ENCODE data around the gene CCDC91. TPM values are rescaled to one million over a fixed set of nuclear protein-coding genes. Genes with fewer than 3 reads are reported as not detected.
"Not testable (repeated sequence)": the region's sequence is repeated elsewhere in the genome, so short reads cannot be mapped to it uniquely, and the experiment has no call there.

CCDC91 gene
- total and polyA plus RNA-seq, 3 donors from 2014 or later = 60.6 to 226 (median 92.1) TPM

DNA sequence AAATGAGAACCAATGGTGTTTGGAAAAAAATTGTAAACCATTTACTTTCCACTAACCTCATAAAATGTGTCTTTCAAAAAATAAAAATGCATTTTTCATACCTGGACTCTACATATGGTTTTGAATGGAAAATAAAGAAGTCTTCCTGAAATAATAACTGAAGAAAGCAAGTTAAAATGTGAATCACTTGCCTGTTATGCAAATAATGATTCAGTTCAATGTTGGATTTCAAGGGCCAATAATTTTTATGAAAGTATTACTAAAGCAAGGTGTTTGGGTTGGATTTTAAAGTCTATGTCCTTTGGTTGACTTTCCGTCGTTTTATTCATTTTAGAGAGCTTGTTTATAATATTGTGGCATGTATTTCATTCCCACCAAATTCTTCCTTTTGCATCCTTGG is 138.7 kb downstream of the CCDC91 start:
- intact Hi-C loops (cut with DNase I; ENCODE audit: low total_unique reads) = no loop called here
- TF ChIP-seq POLR2A (IDR thresholded peaks at IDR 0.05) = no peak
- TF ChIP-seq, protein P1, sequence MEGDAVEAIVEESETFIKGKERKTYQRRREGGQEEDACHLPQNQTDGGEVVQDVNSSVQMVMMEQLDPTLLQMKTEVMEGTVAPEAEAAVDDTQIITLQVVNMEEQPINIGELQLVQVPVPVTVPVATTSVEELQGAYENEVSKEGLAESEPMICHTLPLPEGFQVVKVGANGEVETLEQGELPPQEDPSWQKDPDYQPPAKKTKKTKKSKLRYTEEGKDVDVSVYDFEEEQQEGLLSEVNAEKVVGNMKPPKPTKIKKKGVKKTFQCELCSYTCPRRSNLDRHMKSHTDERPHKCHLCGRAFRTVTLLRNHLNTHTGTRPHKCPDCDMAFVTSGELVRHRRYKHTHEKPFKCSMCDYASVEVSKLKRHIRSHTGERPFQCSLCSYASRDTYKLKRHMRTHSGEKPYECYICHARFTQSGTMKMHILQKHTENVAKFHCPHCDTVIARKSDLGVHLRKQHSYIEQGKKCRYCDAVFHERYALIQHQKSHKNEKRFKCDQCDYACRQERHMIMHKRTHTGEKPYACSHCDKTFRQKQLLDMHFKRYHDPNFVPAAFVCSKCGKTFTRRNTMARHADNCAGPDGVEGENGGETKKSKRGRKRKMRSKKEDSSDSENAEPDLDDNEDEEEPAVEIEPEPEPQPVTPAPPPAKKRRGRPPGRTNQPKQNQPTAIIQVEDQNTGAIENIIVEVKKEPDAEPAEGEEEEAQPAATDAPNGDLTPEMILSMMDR (IDR thresholded peaks at IDR 0.05) = no peak
- no peaks in the 10 kb centered on the region for H3K36me3 ChIP-seq (ENCODE audit: low read depth, missing control alignments)

DNA sequence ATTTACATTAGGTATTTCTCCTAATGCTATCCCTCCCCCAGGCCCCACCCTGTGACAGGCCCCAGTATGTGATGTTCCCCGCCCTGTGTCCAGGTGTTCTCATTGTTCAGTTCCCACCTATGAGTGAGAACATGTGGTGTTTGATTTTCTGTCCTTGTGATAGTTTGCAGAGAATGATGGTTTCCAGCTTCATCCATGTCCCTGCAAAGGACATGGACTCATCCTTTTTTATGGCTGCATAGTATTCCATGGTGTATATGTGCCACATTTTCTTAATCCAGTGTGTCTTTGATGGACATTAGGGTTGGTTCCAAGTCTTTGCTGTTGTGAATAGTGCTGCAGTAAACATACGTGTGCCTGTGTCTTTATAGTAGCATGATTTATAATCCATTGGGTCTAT is 139.5 kb downstream of the CCDC91 start:
- WGBS, 2 donors = 93 to 95% methylated on average over 2 of the region's 2 CpGs
- intact Hi-C loops (cut with DNase I; ENCODE audit: low total_unique reads); H3K4me1 ChIP-seq; H3K36me3 ChIP-seq (ENCODE audit: low read depth, missing control alignments); H3K27me3 ChIP-seq; H3K9me3 ChIP-seq; H3K27ac ChIP-seq; H3K4me3 ChIP-seq; DNase-seq: not testable (repeated sequence)

More for the DNA sequence above, 138.7 kb downstream of the CCDC91 start:
- H3K9me3 ChIP-seq = no peaks in the 10 kb centered on the region
- 84 to 96% methylated on average over 2 of the region's 2 CpGs for WGBS, 2 donors
- DNase-seq = no peak
- H3K27ac ChIP-seq = no peak overlapping the region
- H3K4me3 ChIP-seq = no peak overlapping the region
- H3K4me1 ChIP-seq = no peaks in the 10 kb centered on the region
- H3K27me3 ChIP-seq = no peaks in the 10 kb centered on the region

DNA sequence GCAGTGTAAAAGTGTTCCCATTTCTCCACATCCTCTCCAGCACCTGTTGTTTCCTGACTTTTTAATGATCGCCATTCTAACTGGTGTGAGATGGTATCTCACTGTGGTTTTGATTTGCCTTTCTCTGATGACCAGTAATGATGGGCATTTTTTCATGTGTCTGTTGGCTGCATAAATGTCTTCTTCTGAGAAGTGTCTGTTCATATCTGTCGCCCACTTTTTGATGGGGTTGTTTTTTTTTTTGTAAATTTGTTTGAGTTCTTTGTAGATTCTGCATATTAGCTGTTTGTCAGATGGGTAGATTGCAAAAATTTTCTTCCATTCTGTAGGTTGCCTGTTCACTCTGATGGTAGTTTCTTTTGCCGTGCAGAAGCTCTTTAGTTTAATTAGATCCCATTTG is 140.0 kb downstream of the CCDC91 start:
- WGBS, 2 donors = 81 to 97% methylated on average over 3 of the region's 3 CpGs
- H3K9me3 ChIP-seq; DNase-seq; H3K36me3 ChIP-seq (ENCODE audit: low read depth, missing control alignments); H3K27ac ChIP-seq; intact Hi-C loops (cut with DNase I; ENCODE audit: low total_unique reads); H3K4me1 ChIP-seq; H3K27me3 ChIP-seq; H3K4me3 ChIP-seq: not testable (repeated sequence)

- H3K9me3 ChIP-seq = no peaks in the 10 kb centered on the region
- TF ChIP-seq POLR2A (IDR thresholded peaks at IDR 0.05) = no peak
- TF ChIP-seq, protein P1 (IDR thresholded peaks at IDR 0.05) = no peak
- H3K36me3 ChIP-seq (ENCODE audit: low read depth, missing control alignments) = no peaks in the 10 kb centered on the region
- no peak overlapping the region for H3K27ac ChIP-seq
- no peaks in the 10 kb centered on the region for H3K27me3 ChIP-seq
- no peak overlapping the region for H3K4me3 ChIP-seq
- H3K4me1 ChIP-seq = no peaks in the 10 kb centered on the region
- intact Hi-C loops (cut with DNase I; ENCODE audit: low total_unique reads) = no loop called here
- WGBS, 2 donors = 69 to 70% methylated on average over 3 of the region's 3 CpGs
- no peak for DNase-seq
Measured at GRCh38 chr12:28331130-28331529, 140.9 kb downstream of the CCDC91 start.

DNA sequence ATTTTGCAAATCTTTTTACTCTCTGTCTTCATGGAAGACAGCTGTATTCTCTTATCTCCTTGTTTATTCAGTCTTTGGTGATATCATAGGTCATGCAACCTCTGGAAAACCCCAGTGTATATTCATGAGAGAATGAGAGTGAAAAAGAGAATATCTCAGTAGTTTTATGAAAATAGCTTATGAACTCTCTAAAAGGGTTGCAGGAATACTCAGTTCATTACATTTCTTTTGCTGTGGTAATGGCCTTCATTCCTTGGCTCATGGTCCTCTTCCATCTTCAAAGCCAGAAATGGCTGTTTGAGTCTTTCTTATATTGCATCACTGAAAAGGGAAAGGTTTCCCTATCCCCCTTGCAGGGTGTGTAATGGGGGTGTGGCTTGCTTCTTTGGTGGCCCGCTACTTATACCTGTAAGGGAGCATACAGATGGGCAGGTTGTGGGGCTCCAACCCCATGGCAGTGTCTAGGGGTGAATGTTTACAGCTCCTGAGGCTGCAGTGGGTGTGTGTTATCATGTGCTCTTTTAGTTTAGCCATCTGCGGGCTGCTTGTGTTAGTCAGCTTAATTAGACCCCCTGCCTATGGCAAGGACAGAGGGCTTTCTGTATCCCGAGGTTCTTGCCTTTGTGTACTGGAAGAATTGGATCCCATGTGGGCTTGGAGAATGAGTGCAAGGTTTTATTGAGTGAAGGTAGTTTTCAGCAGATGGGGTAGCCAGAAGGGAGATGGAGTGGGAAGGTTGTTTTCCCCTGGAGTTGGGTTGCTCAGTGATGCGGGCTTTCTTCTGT is 150.2 kb downstream of the CCDC91 start:
- no peak overlapping the region for H3K27ac ChIP-seq
- no peak for DNase-seq
- H3K36me3 ChIP-seq (ENCODE audit: low read depth, missing control alignments) = no peaks in the 10 kb centered on the region
- H3K9me3 ChIP-seq = no peaks in the 10 kb centered on the region
- intact Hi-C loops (cut with DNase I; ENCODE audit: low total_unique reads) = no loop called here
- H3K4me1 ChIP-seq = no peaks in the 10 kb centered on the region
- no peak overlapping the region for H3K4me3 ChIP-seq
- TF ChIP-seq POLR2A (IDR thresholded peaks at IDR 0.05) = no peak
- TF ChIP-seq, protein P1 (IDR thresholded peaks at IDR 0.05) = no peak
- 79 to 82% methylated on average over 4 of the region's 4 CpGs for WGBS, 2 donors
- no peaks in the 10 kb centered on the region for H3K27me3 ChIP-seq

- no peaks in the 10 kb centered on the region for H3K36me3 ChIP-seq (ENCODE audit: low read depth, missing control alignments)
- TF ChIP-seq POLR2A (IDR thresholded peaks at IDR 0.05) = no peak
- TF ChIP-seq, protein P1 (IDR thresholded peaks at IDR 0.05) = no peak
- WGBS, 2 donors = 78 to 79% methylated on average over 1 of the region's 1 CpG
- H3K9me3 ChIP-seq = no peaks in the 10 kb centered on the region
- H3K4me1 ChIP-seq = no peaks in the 10 kb centered on the region
- H3K27me3 ChIP-seq = no peaks in the 10 kb centered on the region
- no peak for DNase-seq
- no peak overlapping the region for H3K27ac ChIP-seq
- H3K4me3 ChIP-seq = no peak overlapping the region
- intact Hi-C loops (cut with DNase I; ENCODE audit: low total_unique reads) = no loop called here
Measured at GRCh38 chr12:28343713-28344112, 153.5 kb downstream of the CCDC91 start.
